GM23338 (cell line): ENCODE measurements around the gene SNX1. TPM values are rescaled to one million over a fixed set of nuclear protein-coding genes. Genes with fewer than 3 reads are reported as not detected.
A peak's percentile ranks its signal among the peaks of the same experiment; 100 is the strongest.
"Not testable (repeated sequence)": the region's sequence is repeated elsewhere in the genome, so short reads cannot be mapped to it uniquely, and the experiment has no call there.

ENCODE experiments used
- ATAC-seq: fragments of 200-7000 bp; cut with Tn5 transposase; 3 replicates; pipeline ENCODE4 v1.9.1; 2020
- DNase-seq: peaks from one replicate; pipeline ENCODE4 v3.0.0-alpha.2; 2015; ENCODE audit warnings: low spot score
- H2AFZ ChIP-seq: fragments of 200-600 bp; sonication (generic); 2 replicates; pipeline ENCODE4 v1.8.0; 2016; ENCODE audit warnings: antibody characterized with exemption, mild to moderate bottlenecking, moderate library complexity
- H3F3A ChIP-seq: fragments of 200-600 bp; sonication (generic); replicated peaks from 2 replicates; pipeline ENCODE4 v1.8.0; 2017; ENCODE audit warnings: antibody characterized with exemption, mixed run types, low read depth
- H3K27ac ChIP-seq: fragments of 200-600 bp; sonication (generic); 2 replicates; pipeline ENCODE4 v1.6.1; 2016; ENCODE audit warnings: low read depth
- H3K27me3 ChIP-seq: fragments of 200-600 bp; sonication (generic); 2 replicates; pipeline ENCODE4 v1.8.0; 2016; ENCODE audit warnings: mild to moderate bottlenecking, mixed run types, moderate library complexity; ENCODE audit not compliant: insufficient read depth
- H3K36me3 ChIP-seq: fragments of 200-600 bp; sonication (generic); 2 replicates; pipeline ENCODE4 v1.8.0; 2016; ENCODE audit warnings: mild to moderate bottlenecking; ENCODE audit not compliant: insufficient read depth
- H3K4me1 ChIP-seq: fragments of 200-600 bp; sonication (generic); 2 replicates; pipeline ENCODE4 v1.8.0; 2016; ENCODE audit warnings: mild to moderate bottlenecking, moderate library complexity; ENCODE audit not compliant: insufficient read depth
- H3K4me2 ChIP-seq: fragments of 200-600 bp; sonication (generic); 2 replicates; pipeline ENCODE4 v1.7.1; 2017; ENCODE audit warnings: mixed run types
- H3K4me3 ChIP-seq: fragments of 200-600 bp; sonication (generic); 2 replicates; pipeline ENCODE4 v1.6.1; 2016; ENCODE audit warnings: mixed run types
- H3K79me2 ChIP-seq: fragments of 200-600 bp; sonication (generic); replicated peaks from 2 replicates; pipeline ENCODE4 v1.8.0; 2017; ENCODE audit warnings: mild to moderate bottlenecking; ENCODE audit not compliant: insufficient read depth
- H3K9me2 ChIP-seq: fragments of 200-600 bp; sonication (generic); 2 replicates; pipeline ENCODE4 v1.8.0; 2017; ENCODE audit not compliant: insufficient read depth
- H4K20me1 ChIP-seq: fragments of 200-600 bp; sonication (generic); replicated peaks from 2 replicates; pipeline ENCODE4 v1.8.0; 2017; ENCODE audit warnings: mild to moderate bottlenecking; ENCODE audit not compliant: insufficient read depth
- H3K27ac Mint-ChIP-seq: 2 replicates; pipeline ENCODE4 v1.8.0; 2020; ENCODE audit warnings: inconsistent platforms, mild to moderate bottlenecking, moderate library complexity, mixed read lengths
- H3K27me3 Mint-ChIP-seq: 3 replicates; pipeline ENCODE4 v1.8.0; 2022; ENCODE audit warnings: low read depth, mild to moderate bottlenecking, moderate library complexity, mixed read lengths, inconsistent platforms; ENCODE audit not compliant: insufficient read depth, poor library complexity
- H3K36me3 Mint-ChIP-seq: 3 replicates; pipeline ENCODE4 v1.8.0; 2021; ENCODE audit warnings: low read depth, mild to moderate bottlenecking, inconsistent platforms, moderate library complexity, mixed read lengths
- H3K4me1 Mint-ChIP-seq: 3 replicates; pipeline ENCODE4 v1.8.0; 2020; ENCODE audit warnings: mild to moderate bottlenecking, inconsistent platforms, mixed read lengths
- H3K4me3 Mint-ChIP-seq: 3 replicates; pipeline ENCODE4 v1.8.0; 2021; ENCODE audit warnings: moderate library complexity, mild to moderate bottlenecking, inconsistent platforms, mixed read lengths
- H3K9me3 Mint-ChIP-seq: 3 replicates; pipeline ENCODE4 v1.8.0; 2020; ENCODE audit warnings: moderate library complexity, mild to moderate bottlenecking, inconsistent platforms, mixed read lengths
- CREB1 ChIP-seq: fragments of 250-450 bp; sonication (Bioruptor Pico); IDR thresholded peaks from 2 replicates; pipeline ENCODE4 v1.5.0; 2020; ENCODE audit warnings: low read depth, mild to moderate bottlenecking, moderate library complexity
- EZH2 ChIP-seq: fragments of 200-600 bp; sonication (generic); IDR thresholded peaks from one replicate; pipeline ENCODE4 v1.8.0; 2017; ENCODE audit warnings: antibody characterized with exemption, mild to moderate bottlenecking, low read depth; ENCODE audit not compliant: unreplicated experiment
- EZH2phosphoT487 ChIP-seq: fragments of 200-600 bp; sonication (generic); IDR thresholded peaks from one replicate; pipeline ENCODE4 v1.8.1; 2018; ENCODE audit warnings: antibody characterized with exemption; ENCODE audit not compliant: unreplicated experiment
- JUNB ChIP-seq: IDR thresholded peaks from one replicate; pipeline ENCODE4 v1.6.1; 2016; ENCODE audit warnings: antibody characterized with exemption; ENCODE audit not compliant: unreplicated experiment
- NANOG ChIP-seq: IDR thresholded peaks from 2 replicates; pipeline ENCODE4 v1.6.1; 2016; ENCODE audit warnings: antibody characterized with exemption, borderline replicate concordance
- POLR2AphosphoS5 ChIP-seq: IDR thresholded peaks from 2 replicates; pipeline ENCODE4 v1.6.1; 2016; ENCODE audit warnings: antibody characterized with exemption, low read depth
- STAT1 ChIP-seq: IDR thresholded peaks from one replicate; pipeline ENCODE4 v1.6.1; 2016; ENCODE audit warnings: antibody characterized with exemption; ENCODE audit not compliant: unreplicated experiment
- ZNF114 ChIP-seq: fragments of 250-450 bp; sonication (Bioruptor Pico); IDR thresholded peaks from 2 replicates; pipeline ENCODE4 v1.5.0; 2020; ENCODE audit warnings: mild to moderate bottlenecking, moderate library complexity
- ZNF331 ChIP-seq: fragments of 250-450 bp; sonication (Bioruptor Pico); IDR thresholded peaks from 2 replicates; pipeline ENCODE4 v1.5.0; 2020; ENCODE audit warnings: low read depth, mild to moderate bottlenecking, moderate library complexity
- polyA plus RNA-seq: library from polyadenylated mRNA; unstranded; fragments of >200 nt; fragmentation: Nextera tagmentation; extraction: Ambion mirVana; gene quantifications from 2 replicates; pipeline ENCODE4 v1.2.1, GENCODE V29; 2016
- total RNA-seq: library from RNA; depleted of rRNA; stranded (reverse); fragments of >200 nt; shearing (Covaris generic); gene quantifications from 2 replicates; pipeline ENCODE4 v1.2.3, GENCODE V29; 2014
- TF ChIP-seq, protein P1 (sequence below), 2 experiments: fragments of 200-600 bp in 1 of 2; sonication (generic) in 1 of 2; conservative IDR thresholded peaks; 2 replicates each; pipeline versions ENCODE4 v1.5.1 to v1.6.1; 2016 to 2017; ENCODE audit warnings: antibody characterized with exemption in 2 of 2, low read depth in 2 of 2, mild to moderate bottlenecking in 2 of 2, moderate library complexity in 1 of 2
- TF ChIP-seq, protein P2 (sequence below): IDR thresholded peaks from one replicate; pipeline ENCODE4 v1.6.1; 2018; ENCODE audit warnings: antibody characterized with exemption; ENCODE audit not compliant: unreplicated experiment
- TF ChIP-seq, protein P3 (sequence below): IDR thresholded peaks from 2 replicates; pipeline ENCODE4 v1.6.1; 2016; ENCODE audit warnings: antibody characterized with exemption

Gene SNX1
- total and polyA plus RNA-seq, 2 experiments from 2014 or later: 33.3 to 33.8 TPM

DNA sequence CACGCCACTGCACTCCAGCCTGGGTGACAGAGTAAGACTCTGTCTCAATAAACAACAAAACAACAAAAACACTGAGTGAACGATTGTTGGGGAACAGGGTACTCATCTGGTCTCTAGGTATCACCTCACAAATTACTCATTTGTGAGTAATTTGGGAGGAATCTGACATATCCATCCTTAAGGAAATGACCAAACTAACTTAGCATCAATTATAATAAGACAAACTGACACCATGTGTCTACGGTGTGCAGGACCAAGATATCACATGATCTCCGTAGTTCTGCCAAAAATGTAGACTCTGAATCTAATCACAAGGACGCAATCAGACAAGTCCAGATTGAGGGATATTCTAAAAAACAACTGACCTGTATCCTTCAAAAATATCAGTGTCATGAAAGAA lies 37.5 kb upstream of the SNX1 start:
- H3K27me3 Mint-ChIP-seq: peaks cover 3% of the 10 kb centered on the region
- H3K27ac Mint-ChIP-seq: no peak overlapping the region
- no peak overlapping the region for H3K4me3 Mint-ChIP-seq
- no peak for DNase-seq
- Histone ChIP-seq H3F3A (no peaks in the 10 kb centered on the region), H3K4me3 (no peak overlapping the region), H4K20me1 (no peaks in the 10 kb centered on the region), H3K4me2 (no peak overlapping the region), H3K36me3 (no peaks in the 10 kb centered on the region), H2AFZ (no peak overlapping the region), H3K27me3 (no peaks in the 10 kb centered on the region), H3K27ac (no peak overlapping the region), H3K4me1 (no peaks in the 10 kb centered on the region), H3K79me2 (no peaks in the 10 kb centered on the region), H3K9me2 (no peaks in the 10 kb centered on the region)
- peaks cover 7% of the 10 kb centered on the region; the same call in 2 of the 3 replicates for H3K9me3 Mint-ChIP-seq
- ATAC-seq: no peak
- no peaks in the 10 kb centered on the region for H3K36me3 Mint-ChIP-seq
- H3K4me1 Mint-ChIP-seq: no peaks in the 10 kb centered on the region
- no peak for TF ChIP-seq POLR2AphosphoS5

DNA sequence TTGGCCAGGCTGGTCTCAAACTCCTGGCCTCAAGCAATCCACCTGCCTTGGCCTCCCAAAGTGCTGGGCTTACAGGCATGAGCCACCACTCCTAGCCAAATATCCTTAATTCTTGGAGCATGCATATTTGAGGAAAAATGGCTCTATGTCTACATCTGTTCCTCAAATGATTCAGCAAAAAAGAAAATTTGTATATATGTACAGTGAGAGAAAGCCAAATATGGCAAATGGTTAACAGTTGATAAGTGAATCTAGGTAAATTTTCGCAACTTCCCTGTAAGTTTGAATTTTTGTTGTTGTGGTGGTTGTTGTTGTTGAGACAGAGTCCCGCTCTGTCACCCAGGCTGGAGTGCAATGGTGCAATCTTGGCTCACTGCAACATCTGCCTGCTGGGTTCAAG lies 36.7 kb upstream of the SNX1 start:
- not testable (repeated sequence) for H3K4me1 ChIP-seq, H3F3A ChIP-seq, H3K4me3 ChIP-seq, H3K4me2 ChIP-seq, DNase-seq, H3K79me2 ChIP-seq, H4K20me1 ChIP-seq, ATAC-seq, H3K36me3 Mint-ChIP-seq, H3K27me3 Mint-ChIP-seq, H3K36me3 ChIP-seq, H3K9me3 Mint-ChIP-seq, H3K9me2 ChIP-seq, H3K27ac ChIP-seq, H3K4me1 Mint-ChIP-seq, H3K4me3 Mint-ChIP-seq, H3K27me3 ChIP-seq
- 0 out of 2 replicates have a peak overlapping the region, but pooled peaks have one; percentile 71 for H3K27ac Mint-ChIP-seq
- H2AFZ ChIP-seq: 0 out of 2 replicates have a peak overlapping the region, but pooled peaks have one; percentile 28

DNA sequence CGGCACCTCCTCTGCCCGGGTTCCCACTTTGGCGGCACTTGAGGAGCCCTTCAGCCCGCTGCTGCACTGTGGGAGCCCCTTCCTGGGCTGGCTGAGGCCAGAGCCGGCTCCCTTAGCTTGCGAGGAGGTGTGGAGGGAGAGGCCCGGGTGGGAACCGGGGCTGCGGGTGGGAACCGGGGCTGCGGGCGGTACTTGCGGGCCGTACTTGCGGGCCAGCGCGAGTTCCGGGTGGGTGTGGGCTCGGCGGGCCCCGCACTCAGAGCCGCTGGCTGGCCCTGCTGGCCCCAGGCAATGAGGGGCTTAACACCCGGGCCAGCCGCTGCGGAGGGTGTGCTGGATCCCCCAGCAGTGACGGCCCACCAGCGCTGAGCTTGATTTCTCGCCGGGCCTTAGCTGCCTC lies 35.1 kb upstream of the SNX1 start:
- DNase-seq: no peak
- no peak for ATAC-seq
- Histone ChIP-seq H3K4me1 (no peaks in the 10 kb centered on the region), H3K9me2 (no peaks in the 10 kb centered on the region), H3K27ac (no peak overlapping the region), H3K27me3 (no peaks in the 10 kb centered on the region), H2AFZ (no peak overlapping the region), H3K4me2 (no peak overlapping the region), H3K79me2 (no peaks in the 10 kb centered on the region), H4K20me1 (no peaks in the 10 kb centered on the region), H3K4me3 (no peak overlapping the region), H3F3A (no peaks in the 10 kb centered on the region), H3K36me3 (no peaks in the 10 kb centered on the region)
- Mint-ChIP-seq H3K9me3 (peaks cover 7% of the 10 kb centered on the region; the same call in 2 of the 3 replicates), H3K4me3 (no peak overlapping the region), H3K27ac (no peak overlapping the region), H3K27me3 (peaks cover 1% of the 10 kb centered on the region), H3K36me3 (no peaks in the 10 kb centered on the region), H3K4me1 (no peaks in the 10 kb centered on the region)
- no peak for TF ChIP-seq CREB1 (CRISPR knock-in tag)
- no peak for TF ChIP-seq EZH2phosphoT487
- no peak for TF ChIP-seq POLR2AphosphoS5
- TF ChIP-seq ZNF331 (CRISPR knock-in tag): no peak
- TF ChIP-seq, protein P1, sequence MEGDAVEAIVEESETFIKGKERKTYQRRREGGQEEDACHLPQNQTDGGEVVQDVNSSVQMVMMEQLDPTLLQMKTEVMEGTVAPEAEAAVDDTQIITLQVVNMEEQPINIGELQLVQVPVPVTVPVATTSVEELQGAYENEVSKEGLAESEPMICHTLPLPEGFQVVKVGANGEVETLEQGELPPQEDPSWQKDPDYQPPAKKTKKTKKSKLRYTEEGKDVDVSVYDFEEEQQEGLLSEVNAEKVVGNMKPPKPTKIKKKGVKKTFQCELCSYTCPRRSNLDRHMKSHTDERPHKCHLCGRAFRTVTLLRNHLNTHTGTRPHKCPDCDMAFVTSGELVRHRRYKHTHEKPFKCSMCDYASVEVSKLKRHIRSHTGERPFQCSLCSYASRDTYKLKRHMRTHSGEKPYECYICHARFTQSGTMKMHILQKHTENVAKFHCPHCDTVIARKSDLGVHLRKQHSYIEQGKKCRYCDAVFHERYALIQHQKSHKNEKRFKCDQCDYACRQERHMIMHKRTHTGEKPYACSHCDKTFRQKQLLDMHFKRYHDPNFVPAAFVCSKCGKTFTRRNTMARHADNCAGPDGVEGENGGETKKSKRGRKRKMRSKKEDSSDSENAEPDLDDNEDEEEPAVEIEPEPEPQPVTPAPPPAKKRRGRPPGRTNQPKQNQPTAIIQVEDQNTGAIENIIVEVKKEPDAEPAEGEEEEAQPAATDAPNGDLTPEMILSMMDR (conservative IDR thresholded peaks at IDR 0.05; ENCODE audit: low read depth in 2 of 2): no peak
- TF ChIP-seq STAT1: no peak
- TF ChIP-seq EZH2: no peak
- TF ChIP-seq ZNF114 (CRISPR knock-in tag): no peak
- TF ChIP-seq, protein P2, sequence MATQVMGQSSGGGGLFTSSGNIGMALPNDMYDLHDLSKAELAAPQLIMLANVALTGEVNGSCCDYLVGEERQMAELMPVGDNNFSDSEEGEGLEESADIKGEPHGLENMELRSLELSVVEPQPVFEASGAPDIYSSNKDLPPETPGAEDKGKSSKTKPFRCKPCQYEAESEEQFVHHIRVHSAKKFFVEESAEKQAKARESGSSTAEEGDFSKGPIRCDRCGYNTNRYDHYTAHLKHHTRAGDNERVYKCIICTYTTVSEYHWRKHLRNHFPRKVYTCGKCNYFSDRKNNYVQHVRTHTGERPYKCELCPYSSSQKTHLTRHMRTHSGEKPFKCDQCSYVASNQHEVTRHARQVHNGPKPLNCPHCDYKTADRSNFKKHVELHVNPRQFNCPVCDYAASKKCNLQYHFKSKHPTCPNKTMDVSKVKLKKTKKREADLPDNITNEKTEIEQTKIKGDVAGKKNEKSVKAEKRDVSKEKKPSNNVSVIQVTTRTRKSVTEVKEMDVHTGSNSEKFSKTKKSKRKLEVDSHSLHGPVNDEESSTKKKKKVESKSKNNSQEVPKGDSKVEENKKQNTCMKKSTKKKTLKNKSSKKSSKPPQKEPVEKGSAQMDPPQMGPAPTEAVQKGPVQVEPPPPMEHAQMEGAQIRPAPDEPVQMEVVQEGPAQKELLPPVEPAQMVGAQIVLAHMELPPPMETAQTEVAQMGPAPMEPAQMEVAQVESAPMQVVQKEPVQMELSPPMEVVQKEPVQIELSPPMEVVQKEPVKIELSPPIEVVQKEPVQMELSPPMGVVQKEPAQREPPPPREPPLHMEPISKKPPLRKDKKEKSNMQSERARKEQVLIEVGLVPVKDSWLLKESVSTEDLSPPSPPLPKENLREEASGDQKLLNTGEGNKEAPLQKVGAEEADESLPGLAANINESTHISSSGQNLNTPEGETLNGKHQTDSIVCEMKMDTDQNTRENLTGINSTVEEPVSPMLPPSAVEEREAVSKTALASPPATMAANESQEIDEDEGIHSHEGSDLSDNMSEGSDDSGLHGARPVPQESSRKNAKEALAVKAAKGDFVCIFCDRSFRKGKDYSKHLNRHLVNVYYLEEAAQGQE: no peak
- no peak for TF ChIP-seq NANOG
- TF ChIP-seq JUNB: no peak
- TF ChIP-seq, protein P3, sequence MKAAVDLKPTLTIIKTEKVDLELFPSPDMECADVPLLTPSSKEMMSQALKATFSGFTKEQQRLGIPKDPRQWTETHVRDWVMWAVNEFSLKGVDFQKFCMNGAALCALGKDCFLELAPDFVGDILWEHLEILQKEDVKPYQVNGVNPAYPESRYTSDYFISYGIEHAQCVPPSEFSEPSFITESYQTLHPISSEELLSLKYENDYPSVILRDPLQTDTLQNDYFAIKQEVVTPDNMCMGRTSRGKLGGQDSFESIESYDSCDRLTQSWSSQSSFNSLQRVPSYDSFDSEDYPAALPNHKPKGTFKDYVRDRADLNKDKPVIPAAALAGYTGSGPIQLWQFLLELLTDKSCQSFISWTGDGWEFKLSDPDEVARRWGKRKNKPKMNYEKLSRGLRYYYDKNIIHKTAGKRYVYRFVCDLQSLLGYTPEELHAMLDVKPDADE: no peak
